LNCAP (cell line): ENCODE measurements around the gene GC.

Experiments
- CTCF ChIP-seq: fragments of 450-650 bp; IDR thresholded peaks from 2 replicates; pipeline ENCODE4 v1.5.1; 2017; ENCODE audit warnings: mild to moderate bottlenecking

Gene GC

GRCh38 chr4:71772592-71772991 lies 11.3 kb downstream of the GC start:
- TF ChIP-seq CTCF = peak; percentile 58

GRCh38 chr4:71771613-71772012 lies 12.3 kb downstream of the GC start:
- TF ChIP-seq CTCF = no peak

GRCh38 chr4:71769434-71769833 lies 14.4 kb downstream of the GC start:
- no peak for TF ChIP-seq CTCF

DNA sequence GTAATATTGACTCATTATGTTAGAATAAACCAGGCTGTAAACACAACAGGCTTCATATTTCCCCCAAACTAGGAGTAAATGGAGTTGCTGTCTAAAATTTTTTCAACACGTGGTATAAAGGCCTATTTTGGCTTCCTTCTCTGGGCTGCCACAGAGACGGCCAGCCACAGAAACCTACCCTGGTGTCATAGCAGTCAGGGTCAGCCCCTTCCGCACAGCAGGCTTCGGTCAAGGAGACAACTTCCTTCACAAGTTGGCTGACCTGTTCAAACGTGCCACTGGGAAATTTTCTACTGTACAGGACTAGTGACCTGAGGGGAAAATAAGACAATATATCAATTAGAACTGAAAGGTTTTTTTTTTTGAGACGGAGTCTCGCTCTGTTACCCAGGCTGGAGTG lies 15.8 kb downstream of the GC start:
- TF ChIP-seq CTCF = no peak

GRCh38 chr4:71765821-71766383 lies 18.0 kb downstream of the GC start:
- no peak for TF ChIP-seq CTCF

- TF ChIP-seq CTCF = no peak
Measured at GRCh38 chr4:71765350-71765749, 18.5 kb downstream of the GC start.

DNA sequence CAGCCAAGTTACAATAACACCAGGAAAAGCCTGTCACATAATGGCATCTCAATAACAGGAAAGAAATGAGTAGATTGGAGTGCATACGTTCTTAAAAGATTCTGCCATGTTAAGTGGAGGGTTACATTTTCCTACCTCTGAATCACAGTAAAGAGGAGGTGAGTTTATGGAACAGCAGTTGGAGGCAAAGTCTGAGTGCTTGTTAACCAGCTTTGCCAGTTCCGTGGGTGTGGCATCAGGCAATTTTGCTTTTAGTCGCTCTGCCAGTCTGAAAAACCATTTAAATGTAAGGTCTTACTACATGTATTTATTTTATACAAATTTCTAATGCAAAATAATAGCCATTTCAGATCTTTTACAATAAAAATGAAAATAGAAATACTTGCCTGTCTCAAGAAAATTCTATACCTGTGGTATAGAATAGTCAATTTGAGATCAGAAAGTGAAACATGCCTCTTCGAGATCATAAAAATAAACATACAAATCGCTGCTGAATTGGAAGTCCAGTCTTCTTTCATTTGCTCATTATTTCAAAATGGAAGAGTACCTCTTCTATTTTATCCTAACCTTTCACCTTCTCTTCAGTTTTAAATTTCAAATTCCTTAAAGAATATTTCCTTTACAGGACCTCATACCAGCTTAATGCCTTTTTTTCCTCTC lies 31.4 kb downstream of the GC start:
- TF ChIP-seq CTCF = no peak
